Measurements from ENCODE around the gene COL18A1.
A peak's percentile ranks its signal among the peaks of the same experiment; 100 is the strongest.

The COL18A1 gene

GRCh38 chr21:45536301-45537081, 131.5 kb downstream of the COL18A1 start:
- DNase-seq: peak in 1 of 14 donors; percentile 43

DNA sequence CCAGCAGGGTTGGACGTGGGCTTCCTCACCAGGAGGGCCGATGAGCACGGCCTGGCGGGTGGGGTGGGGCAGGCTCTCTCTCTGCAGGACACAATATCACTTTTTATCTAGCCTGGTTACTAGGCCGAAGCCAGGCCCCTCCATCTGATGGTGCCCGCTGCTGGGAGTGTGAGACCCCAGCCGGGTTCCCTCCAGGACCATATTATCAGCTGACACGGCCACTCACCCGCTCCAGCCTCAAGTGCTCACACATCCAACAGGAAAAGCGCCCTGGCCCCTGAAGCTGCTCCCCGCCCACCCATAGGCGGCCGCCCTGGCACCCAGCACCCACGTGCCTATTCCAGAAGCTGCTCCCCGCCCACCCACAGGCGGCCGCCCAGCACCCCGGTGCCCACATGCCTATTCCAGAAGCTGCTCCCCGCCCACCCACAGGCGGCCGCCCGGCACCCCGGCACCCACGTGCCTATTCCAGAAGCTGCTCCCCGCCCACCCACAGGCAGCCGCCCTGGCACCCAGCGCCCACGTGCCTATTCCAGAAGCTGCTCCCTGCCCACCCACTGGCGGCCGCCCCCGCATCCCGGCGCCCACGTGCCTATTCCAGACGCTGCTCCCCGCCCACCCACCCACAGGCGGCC, 132.3 kb downstream of the COL18A1 start:
- no peak for DNase-seq

DNA sequence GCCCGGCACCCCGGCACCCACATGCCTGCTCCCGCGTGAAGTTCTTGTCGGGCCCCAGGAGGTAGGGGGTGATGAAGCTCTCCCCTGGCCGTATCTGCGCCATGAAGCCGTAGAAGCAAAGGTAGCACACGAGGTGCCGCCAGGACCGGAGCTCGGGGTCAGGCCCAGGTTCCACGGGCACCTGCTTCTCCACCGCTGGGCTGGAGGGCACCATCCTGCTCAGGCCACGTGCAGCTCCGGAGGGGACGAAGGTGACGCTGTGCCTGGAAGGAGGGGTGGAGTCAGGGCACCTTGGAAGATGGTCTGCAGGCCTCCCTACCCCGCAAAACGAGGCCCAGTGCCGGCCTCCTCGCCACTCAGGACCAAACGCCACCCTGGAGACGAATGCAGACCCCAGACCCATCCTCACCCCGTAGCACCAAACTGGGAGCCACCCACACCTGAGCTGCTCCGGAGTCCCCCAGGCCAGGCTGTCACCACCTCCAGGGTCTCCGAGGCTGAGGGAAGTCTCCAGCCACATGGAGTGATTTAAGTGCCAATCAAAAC, 132.9 kb downstream of the COL18A1 start:
- no peak for DNase-seq

DNA sequence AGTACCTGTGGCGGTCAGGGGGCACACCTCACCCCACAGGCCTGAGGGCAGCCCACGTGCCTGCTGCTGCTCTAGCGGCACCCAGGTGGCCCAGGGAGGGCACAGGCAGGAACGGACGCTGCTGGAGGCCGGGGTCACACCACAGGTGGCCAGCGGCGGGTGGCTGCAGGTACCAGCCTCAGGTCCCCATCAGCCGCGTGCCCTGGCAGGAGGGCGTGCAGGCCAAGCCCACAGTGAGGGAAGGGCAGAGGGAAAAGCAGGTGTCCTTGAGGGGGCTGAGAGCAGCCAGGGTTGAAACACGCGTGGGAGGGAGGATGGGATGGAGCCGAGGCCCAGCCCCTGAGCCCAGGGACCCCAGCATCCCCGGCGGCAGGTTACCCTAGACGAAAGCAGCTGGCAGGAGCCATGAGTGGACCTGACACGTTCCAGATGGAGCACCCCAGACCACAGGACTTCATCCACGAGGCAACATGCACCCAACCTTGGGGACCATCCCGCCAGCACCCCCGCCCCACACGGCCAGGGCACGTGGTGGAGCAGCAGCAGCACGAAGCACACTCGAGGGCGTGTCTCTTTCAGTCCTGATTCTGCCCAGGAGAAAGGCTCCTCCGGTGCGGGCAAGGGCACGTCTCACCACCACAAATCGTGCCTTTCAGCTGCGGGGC, 133.5 kb downstream of the COL18A1 start:
- no peak for DNase-seq

DNA sequence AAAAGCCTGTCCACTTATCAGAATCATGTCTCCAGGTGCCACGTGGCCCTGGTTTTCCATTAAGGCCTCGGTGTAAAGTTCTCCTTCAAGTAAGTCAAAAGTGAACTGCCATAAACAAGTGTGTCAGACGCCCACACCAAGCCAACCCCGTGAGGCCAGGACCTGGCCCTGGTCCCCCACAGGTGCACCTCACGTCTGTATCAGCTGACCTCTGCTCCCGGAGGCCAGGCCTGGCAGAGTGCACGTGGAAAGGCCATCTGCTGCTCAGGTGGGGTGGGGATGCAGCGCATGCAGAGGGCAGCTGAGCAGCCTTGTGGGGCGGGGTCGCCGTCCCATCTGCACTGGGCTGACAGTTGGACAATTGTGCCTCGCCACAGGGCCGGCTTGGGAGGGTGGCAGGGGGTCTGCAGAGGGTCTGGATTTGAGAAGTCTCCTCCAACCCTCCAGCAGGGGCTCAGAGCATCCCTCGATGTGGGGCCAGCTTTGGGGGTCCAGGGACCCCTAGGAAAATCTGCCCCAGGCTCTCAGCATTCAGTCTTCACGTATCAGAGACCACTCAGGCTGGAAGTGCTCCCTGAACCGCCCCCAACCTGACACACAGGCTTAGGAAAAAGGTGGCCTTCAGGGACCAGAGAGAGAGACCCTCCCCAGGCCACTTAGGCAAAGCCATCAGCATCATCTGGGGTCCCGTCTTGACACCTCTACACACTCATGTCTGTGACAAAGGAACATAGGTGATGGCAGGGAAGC, 134.3 kb downstream of the COL18A1 start:
- DNase-seq: no peak

DNA sequence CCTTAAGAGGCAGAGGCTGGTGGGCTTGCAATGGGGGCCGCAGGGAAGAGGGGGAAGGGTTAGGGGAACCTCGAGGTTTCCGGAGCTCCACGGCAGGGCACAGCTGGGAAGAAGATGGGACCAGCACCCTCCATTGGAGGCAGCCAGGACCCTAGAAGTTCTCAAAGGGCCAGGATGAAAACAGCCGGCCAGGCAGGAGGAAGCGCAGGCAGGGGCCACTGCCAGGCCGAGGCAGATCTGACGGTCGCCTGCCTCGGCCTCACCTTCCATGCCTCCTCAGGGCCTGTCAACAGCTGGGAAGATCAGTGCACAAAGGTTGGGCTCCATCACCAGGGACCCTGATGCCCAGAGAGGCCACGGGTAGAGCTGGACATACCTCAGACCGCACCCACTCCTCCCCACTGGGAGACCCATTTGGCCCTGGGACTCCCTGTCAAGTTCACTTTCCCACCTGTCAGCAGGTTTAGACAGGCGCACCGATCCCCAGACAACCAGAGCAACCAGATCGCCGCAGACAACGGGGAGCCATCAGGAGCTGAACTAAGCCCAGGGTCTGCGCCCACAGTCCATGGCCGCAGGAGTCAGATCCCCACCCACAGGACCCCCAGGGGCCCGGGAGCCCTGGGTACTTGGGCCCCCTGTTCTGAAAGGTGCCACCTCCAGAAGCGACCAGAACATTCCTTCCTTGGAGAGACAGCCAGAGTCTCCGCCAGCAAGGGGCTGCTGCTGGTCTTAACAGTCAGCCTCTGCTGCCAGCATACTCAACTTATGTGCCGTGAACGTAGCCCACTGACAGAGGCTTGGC, 135.0 kb downstream of the COL18A1 start:
- no peak for DNase-seq

DNA sequence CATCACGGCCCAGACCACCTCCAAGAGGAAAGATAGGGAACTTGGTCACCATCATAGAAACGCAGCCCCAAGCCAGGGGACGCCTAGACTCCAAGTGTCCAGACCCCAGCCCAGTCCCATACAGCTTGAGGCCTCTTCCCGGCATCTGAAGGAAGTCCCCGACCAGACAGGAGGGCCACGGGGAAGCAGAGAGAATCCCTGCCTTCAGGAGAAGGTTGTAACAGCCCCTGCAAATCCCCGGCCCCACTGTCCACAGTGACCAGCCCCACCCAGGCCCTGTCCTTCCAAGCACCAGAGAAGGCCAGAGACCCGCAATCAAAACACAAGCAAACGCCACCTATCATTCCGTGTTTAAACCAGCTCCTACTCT, 135.6 kb downstream of the COL18A1 start:
- no peak for DNase-seq

- DNase-seq: peak in 7 of 14 donors; percentile 35 to 51 (median 42)
Measured at GRCh38 chr21:45541221-45542039, 136.5 kb downstream of the COL18A1 start.

DNA sequence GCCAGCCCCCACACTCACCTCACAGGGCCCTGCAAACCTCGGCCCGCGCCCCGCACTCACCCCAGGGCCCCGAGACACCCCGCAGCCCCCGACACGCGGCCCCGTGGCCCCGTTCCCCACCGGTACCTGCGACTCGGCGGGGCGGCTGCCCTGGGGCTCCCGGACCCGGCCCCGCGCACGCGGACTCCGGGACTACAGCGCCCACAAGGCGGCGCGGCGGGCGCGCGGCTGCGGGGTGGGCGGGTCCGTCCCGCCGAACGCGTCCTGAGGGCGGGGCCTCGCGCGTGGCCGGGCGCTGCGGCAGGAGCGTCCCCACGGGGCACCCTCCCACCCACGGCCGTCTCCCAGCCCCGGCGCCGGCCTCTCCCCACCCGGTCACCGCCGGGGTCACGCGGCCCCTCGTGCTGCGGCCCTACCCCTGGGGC, 137.3 kb downstream of the COL18A1 start, which contains the start of gene SLC19A1:
TSS of gene SLC19A1 (minus strand) at position 199 of the 425 bp plus-strand sequence. CDS start 4,481 bp downstream, outside the sequence.
- DNase-seq: peak in 5 of 14 donors; percentile 26 to 68 (median 37)

GRCh38 chr21:45542667-45543370, 137.9 kb downstream of the COL18A1 start:
- DNase-seq: peak in 1 of 14 donors; percentile 53

DNA sequence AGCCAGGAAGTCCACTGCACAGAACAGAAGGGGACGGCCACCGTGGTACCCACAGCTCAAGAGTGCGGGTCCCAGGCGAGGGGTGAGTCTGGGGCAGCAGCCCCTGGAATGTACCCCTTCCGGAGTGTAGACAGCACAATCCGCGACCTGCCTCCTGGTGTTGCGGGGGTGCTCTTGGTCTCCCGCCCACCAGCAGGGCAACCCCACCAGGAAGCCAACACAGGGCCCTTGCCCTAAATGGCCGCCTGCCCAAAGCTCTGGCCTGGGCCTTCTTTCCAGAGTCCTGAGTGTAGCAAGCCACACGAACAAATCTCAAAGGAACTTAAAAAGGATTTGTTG, 138.4 kb downstream of the COL18A1 start:
- DNase-seq: no peak

GRCh38 chr21:45543710-45544448, 138.9 kb downstream of the COL18A1 start:
- DNase-seq: peak in 1 of 14 donors; percentile 13

DNA sequence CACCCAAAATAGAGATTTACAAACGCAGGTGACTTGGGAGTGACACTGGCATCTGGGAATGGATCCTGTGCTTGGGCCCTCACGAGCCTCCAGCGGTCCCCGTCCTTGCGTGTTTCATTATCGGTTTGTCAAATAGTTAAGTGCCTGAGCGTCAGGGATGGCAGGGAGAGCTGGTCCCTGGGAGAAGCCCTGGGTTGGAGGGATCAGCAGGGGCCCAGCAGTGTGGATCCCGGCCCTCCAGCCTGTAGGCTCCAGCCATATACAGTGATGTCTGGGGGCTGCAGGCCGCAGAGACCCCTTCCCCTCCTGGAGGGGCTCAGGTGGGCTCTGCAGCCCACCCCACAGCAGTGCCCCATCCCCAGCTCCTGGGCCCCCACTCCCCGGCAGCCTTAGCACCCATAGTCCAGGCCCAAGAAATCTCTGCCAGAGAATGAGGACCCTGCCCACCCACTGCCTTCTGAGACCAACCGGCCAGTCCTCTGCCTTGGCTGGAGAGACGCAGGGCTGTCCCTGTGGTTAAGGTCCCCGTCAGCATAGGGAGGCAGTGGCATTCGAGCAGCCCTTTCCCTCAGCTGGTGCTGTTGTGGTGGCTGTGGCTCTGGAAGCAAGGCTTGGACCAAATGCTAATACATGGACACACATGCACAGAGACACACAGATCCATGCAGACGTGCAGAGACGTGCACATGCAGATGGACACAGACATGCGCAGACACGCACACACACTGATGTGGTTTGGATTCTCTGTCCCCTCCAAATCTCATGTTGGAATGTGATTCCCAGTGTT, 139.7 kb downstream of the COL18A1 start:
- DNase-seq: no peak

GRCh38 chr21:45545236-45545570, 140.2 kb downstream of the COL18A1 start:
- DNase-seq: no peak

DNA sequence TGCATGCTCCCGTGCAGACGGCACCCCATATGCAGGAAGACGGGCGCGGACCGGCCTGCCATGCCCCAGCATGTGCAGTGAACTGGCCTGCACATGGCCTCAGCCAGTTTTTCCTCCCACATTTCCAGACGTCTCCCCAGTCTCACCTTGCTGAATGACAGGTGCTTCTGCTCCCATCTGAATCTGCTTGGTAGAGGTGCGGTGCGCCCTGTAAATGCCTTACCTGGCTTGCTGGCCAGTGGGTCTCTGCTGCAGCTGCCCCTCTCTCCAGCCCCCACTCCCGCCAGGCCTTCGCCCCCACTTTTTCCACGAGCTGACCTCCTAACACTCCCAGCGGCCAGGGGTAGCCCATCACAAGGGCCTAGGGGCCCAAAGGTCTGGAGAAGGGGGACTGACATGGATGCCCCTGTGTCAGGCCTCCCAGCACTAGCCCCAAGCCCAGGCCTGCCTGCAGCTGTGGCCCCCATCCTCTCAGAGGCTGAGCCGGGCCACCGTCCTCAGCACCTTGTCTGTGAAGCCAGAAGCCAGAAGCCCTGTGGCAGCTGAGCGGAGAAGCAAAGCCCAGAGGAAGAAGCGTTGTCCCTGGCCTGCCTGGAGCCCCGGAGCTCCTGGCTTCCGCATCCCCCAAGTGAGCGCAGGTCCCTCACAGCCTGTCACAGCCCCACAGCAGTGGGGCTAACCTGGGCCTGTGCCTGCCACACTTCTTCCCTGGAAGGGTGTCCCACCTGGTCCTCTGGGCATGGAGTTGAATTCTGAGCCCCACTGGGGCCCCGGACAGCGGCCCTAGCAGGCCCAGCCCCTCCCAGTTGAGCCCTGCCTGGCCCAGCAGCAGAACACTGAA, 140.9 kb downstream of the COL18A1 start:
- DNase-seq: no peak

DNA sequence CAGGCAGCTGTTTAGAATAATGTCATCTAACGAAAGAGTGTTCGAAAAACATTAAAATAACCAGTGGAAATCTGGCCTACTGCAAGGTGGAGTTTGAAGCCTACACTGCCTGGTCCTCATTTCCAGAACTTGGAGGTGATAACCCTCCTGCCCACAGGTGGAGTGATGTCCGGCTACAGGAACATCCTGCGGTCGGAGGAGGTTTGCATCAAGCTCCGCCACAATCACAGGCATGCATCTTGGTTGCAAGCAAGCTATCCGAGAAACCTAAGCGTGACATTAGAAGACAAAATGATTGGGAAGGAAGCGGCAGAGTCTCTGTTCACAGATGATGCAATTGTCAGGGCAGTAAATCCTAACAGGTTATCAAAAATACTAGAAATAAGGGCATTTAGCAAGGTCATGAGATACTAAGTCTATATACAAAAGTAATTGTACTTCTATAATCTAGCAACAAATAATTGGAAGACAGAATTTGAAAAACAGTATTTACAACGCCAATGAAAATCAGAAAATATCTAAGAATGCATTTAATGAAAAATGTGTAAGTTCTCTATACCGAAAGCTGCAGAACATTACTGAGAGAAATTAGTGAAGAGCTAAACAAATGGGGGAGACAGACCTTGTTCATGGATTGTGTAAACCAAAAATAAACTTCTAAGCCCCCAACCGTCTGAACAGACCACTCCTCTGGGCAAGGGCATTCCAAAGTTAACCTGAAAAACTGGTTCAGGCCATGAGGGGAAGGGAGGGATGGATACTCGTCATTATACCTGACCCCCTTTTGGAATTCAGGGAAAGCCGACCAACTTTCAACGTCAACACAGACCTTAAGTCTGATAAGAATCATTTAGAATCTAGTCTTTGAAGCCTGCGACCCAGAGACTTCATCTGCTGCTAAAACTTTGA, 141.9 kb downstream of the COL18A1 start:
- DNase-seq: no peak

DNA sequence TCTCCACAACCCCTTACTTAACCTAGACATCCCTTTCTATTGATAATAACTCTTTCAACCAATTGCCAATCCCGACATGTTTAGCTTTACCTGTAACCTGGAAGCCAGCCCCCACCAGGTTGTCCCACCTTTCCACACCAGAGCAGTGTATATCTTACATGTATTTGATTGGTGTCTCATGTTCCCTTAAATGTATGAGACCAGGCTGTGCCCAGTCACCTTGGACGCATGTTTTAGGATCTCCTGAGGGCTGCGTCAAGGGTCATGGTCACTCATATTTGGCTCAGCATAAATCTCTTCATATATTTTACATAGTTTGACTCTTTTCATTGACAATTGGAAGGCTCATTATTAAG, 142.6 kb downstream of the COL18A1 start:
- no peak for DNase-seq

Data from C1 segment of cervical spinal cord (tissue), 14 donors.